Measurements from ENCODE around the gene MAP3K4.

The MAP3K4 gene

DNA sequence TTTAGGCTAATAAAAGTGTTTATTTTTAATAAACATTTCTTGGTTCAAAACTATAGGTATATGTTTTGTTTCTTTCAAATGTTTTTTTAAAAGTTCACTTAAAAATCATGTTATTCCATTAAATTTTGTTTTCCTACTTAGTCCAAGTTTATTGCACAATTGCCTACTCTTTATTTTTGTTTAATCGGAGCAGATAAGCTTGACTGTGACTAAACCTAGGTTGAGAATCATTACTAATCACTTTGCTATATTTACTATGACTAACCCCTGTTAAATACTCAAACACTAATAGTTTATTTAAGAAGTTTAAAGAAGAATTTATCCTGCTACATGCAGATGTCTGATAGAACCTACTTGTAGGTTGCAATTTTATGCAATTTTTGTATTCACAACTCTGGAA is 18.8 kb downstream of the MAP3K4 start:
- DNase-seq = peak; percentile 84

GRCh38 chr6:161011492-161012480 is 20.2 kb downstream of the MAP3K4 start:
- DNase-seq = no peak

GRCh38 chr6:161013695-161014094 is 22.1 kb downstream of the MAP3K4 start:
- DNase-seq = no peak

- DNase-seq = no peak
Measured at GRCh38 chr6:161017766-161018564, 26.4 kb downstream of the MAP3K4 start.

- no peak for DNase-seq
Measured at GRCh38 chr6:161019324-161019839, 27.8 kb downstream of the MAP3K4 start.

DNA sequence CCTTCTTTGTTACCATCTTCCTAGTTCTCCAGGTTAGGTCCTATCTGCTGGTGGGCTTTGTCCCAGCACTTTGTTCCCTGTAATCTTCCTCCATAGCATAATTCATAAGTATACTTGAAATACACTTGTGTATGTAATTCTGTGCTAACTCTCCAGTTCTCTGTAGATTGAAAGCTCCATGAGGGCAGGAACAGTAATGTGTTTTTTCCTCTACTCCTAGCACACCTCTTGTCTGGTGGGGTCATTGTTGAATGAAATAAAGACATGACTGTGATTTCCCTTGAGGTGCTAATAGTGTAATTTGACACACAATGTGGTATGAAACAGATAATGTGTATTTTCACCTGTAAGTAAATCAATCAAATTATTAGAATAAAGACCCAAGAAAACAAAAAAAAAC is 30.0 kb downstream of the MAP3K4 start:
- no peak for DNase-seq

DNA sequence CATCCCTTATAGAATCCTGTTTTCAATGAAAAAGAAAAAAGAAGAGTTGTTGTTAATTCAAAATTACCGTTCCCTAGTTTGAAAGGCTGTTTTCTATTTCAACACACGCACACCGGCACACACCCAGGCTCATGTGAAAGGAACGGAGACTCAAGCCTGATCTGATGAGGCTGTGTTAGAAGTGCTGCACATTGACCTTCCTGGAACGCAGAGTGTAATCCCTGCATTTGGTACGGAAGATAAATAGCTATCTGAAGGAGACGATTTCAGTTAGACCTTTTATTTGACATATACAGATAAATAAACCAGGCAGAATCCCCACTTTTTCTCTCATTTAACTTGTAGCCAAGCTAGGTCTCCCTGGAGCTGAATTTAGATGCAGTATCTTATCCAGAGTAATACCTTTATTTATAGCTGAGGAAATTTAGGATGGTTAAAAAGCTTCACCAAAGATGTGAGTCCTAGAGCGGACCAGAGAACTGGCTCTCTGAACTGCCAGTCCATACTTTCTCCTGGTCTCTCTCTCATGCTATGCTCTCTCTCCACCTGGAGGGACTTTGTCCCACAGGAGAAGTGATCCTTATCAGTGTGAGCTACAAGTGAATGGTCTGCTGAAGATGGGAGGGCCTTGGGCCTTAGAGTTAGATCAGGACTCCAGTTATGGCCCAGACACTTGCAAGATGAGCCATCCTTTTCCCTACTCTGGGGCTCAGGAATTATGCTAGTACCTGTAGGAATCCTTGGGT is 30.6 kb downstream of the MAP3K4 start:
- DNase-seq = no peak

DNA sequence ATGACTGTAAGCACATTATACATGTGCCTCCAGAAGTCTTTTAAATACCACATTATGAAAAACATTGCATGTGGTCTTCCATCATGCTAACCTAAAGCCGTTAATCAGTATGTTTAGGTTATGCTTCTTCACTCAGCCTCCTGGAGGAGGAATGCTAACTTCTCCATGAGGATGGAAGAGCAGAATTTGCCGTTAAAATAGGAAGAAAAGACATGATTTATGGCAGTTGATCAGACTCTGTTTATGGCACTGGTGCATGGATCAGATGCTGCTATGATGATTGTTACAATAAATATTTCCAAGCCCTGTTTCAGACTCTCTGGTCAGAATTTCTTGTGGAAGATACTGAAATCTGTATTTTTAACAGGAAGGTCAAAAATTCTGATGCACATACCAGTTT is 31.7 kb downstream of the MAP3K4 start:
- DNase-seq = peak; percentile 23

- DNase-seq = no peak
Measured at GRCh38 chr6:161024364-161024920, 32.9 kb downstream of the MAP3K4 start.

DNA sequence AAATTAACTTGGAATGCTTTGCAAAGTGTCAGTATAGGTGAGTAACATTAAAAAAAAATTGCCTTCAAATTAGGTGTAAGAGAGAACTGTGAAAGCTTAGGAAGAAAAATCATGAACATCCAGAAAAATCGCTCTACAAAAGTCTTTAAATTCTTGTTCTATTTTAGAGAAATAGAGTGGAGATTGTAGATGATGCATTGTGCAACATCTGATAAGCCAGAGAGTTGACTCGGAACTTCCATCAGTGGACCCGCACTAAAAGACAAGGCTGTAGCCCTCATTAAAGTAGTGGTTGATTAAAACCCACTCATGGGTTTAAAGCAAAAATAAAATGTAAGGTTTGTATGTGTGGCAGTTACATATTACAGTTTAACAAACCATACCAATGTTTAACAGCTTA is 35.8 kb downstream of the MAP3K4 start:
- no peak for DNase-seq

- peak; percentile 88 for DNase-seq
Measured at GRCh38 chr6:161029195-161029809, 37.7 kb downstream of the MAP3K4 start.

- DNase-seq = peak; percentile 76
Measured at GRCh38 chr6:161031721-161032495, 40.3 kb downstream of the MAP3K4 start.

- no peak for DNase-seq
Measured at GRCh38 chr6:161033667-161034066, 42.1 kb downstream of the MAP3K4 start.

DNA sequence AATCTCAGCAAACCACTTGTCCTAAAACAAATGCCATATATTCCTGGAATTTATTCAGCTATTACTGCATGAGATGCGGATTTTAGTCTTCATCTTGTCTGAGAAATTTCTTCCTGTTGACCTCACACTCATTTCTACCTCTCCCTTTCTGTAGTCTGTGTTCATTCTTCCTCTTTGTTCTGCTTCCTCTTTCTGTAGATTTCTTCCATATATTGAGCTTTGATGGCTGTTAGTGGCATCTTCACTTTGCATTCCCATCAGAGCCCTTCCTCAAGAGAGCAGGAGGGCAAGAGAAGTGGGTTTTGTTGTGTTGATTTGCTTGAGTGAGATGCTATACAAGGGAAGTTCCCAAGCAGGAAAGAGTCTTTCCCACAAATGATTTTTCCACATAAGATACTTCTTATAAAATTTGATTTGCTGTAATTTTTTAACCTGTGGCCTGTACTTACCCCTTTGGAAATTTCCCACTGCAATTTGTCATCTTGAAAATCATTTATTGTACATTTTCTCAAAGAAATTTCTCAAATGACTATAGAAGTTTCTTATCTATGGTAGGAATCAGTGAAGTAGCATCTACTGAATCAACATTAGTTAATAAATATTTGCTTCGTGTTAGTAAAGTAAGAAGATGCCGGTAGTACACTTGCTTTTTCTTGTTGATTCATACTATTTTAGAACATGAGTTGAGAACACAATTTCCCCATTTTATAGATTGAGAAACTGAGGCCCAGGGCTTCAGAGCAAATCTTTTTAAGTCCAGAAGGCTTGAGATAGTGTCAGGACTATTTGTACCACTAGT is 43.8 kb downstream of the MAP3K4 start:
- DNase-seq = no peak

DNA sequence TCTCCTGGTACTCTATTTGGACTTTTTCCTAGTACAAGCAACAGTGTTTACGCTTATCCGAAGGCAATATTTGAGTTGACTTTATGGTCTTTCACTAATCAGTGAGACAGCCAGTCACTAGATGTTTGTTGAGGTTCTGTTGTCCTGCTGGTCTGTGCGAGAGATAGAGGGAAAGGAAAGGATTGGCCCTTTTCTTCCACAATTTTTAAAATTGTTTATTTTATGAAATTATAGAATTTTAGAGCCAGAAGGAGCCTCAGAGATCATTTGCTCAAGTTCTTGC is 44.4 kb downstream of the MAP3K4 start:
- no peak for DNase-seq

DNA sequence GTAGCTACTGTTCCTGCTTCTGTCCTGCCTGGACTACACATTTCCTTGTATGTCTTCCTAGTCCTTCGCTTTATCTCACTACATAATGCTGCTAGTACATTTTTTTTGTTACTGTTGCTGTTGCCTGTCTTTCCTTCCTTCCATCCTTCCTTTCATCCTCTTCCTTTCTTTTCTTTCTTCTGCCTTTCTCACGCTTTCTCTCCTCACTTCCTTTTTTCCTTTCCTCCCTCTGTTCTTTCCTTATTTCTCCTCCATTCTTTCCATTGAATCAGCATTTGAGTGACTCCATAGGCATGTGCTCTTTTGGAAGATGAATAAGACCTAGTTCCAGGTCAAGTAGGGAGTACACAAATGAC is 46.3 kb downstream of the MAP3K4 start:
- no peak for DNase-seq

DNA sequence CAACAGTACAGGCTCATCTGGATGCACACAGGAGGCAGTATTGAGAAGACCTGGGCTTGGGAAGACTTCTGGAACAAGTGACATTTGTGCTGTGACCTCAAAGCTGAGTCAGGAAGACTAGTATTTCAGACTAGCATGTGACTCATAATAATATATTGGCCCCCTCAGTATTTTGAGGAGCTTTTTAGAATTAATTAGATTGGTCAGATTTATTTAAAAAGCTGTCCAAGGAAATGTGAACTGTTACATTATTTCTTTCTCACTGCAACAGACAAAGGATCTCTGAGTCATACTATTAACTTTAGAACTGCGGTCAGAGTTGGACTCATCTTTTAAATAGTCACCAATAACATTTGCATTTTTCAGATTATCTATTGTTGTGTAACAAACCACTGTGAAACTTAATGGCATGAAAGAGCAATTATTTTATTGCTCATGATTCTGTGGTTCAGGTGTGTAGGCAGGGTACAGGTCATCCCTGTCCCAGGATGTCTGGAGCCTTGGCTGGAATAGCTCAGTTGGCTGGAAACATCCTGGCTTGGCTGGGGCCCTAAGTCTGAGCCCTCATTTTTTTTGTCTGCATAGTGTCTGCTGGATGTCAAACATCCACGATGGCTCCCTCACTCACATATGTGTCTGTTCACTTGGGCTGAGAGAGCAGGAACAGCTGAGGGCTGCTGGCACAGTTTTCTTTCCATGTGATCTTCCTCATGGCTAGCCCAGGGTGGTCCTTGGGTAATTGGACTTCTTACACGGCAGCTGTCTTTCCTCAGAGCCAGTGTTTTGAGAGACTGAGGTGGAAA is 46.9 kb downstream of the MAP3K4 start:
- DNase-seq = peak; percentile 97

DNA sequence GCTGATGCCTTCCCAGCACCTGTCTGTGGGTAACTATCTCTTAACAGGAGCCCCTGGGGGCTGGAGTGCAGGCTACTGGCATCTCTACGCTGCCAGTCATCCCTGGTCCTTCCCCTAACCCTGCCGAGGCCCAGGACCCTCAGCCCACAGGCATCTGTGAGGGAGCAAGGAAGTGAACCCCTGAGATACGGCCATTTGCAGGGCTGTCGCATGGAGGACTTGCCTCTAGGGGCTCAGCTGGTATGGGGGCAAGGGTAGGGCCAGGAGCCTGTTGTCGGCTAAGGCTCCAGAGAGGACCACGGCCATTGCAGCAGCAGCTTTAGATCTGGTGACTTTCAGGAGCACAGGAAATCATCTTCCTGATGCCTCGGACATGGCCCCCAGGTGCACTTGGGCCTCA is 49.7 kb downstream of the MAP3K4 start:
- DNase-seq = no peak

- no peak for DNase-seq
Measured at GRCh38 chr6:161044335-161044734, 52.8 kb downstream of the MAP3K4 start.

- peak; percentile 29 for DNase-seq
Measured at GRCh38 chr6:161048641-161049040, 57.1 kb downstream of the MAP3K4 start.
